ENCODE data around the gene DMBT1. TPM values are rescaled to one million over a fixed set of nuclear protein-coding genes. Genes with fewer than 3 reads are reported as not detected.

The DMBT1 gene
- total RNA-seq, 2 donors from 2014 or later = 33.6 to 165 TPM

GRCh38 chr10:122638106-122638505, 77.6 kb downstream of the DMBT1 start:
- no peaks in the 10 kb centered on the region for H3K4me1 ChIP-seq

GRCh38 chr10:122639801-122640200, 79.2 kb downstream of the DMBT1 start:
- no peak for DNase-seq
- no peak overlapping the region for H3K27ac ChIP-seq
- intact Hi-C loops (cut with DNase I) = no loop called here
- no peak overlapping the region for H3K9ac ChIP-seq (ENCODE audit: low read depth in 2 of 2, low read length in 2 of 2)
- no peak overlapping the region for H3K4me3 ChIP-seq
- H3K9me3 ChIP-seq = no peaks in the 10 kb centered on the region
- TF ChIP-seq CTCF (IDR thresholded peaks at IDR 0.05) = no peak
- no peaks in the 10 kb centered on the region for H3K36me3 ChIP-seq
- H3K4me1 ChIP-seq = no peaks in the 10 kb centered on the region
- no peaks in the 10 kb centered on the region for H3K27me3 ChIP-seq

More at GRCh38 chr10:122638106-122638505, 77.6 kb downstream of the DMBT1 start:
- Histone ChIP-seq H3K27me3 (no peaks in the 10 kb centered on the region), H3K27ac (no peak overlapping the region), H3K36me3 (no peaks in the 10 kb centered on the region), H3K4me3 (no peak overlapping the region), H3K9me3 (no peaks in the 10 kb centered on the region), H3K9ac (ENCODE audit: low read depth in 2 of 2, low read length in 2 of 2) (no peak overlapping the region)
- DNase-seq = no peak
- intact Hi-C loops (cut with DNase I) = no loop called here
- no peak for TF ChIP-seq CTCF (IDR thresholded peaks at IDR 0.05)

GRCh38 chr10:122640921-122641320, 80.4 kb downstream of the DMBT1 start:
- Histone ChIP-seq H3K4me3 (no peak overlapping the region), H3K36me3 (no peaks in the 10 kb centered on the region), H3K27me3 (no peaks in the 10 kb centered on the region), H3K9ac (ENCODE audit: low read depth in 2 of 2, low read length in 2 of 2) (no peak overlapping the region), H3K27ac (no peak overlapping the region), H3K9me3 (no peaks in the 10 kb centered on the region), H3K4me1 (no peaks in the 10 kb centered on the region)
- intact Hi-C loops (cut with DNase I) = no loop called here
- no peak for TF ChIP-seq CTCF (IDR thresholded peaks at IDR 0.05)
- no peak for DNase-seq

- DNase-seq = no peak
- intact Hi-C loops (cut with DNase I) = no loop called here
- no peak overlapping the region for H3K27ac ChIP-seq
Measured at GRCh38 chr10:122642726-122643605, 82.4 kb downstream of the DMBT1 start.

GRCh38 chr10:122643931-122644534, 83.5 kb downstream of the DMBT1 start:
- no peak overlapping the region for H3K27ac ChIP-seq
- no peak for TF ChIP-seq CTCF (IDR thresholded peaks at IDR 0.05)
- DNase-seq = no peak
- H3K9me3 ChIP-seq = no peaks in the 10 kb centered on the region
- H3K27me3 ChIP-seq = no peaks in the 10 kb centered on the region
- intact Hi-C loops (cut with DNase I) = no loop called here
- no peak overlapping the region for H3K9ac ChIP-seq (ENCODE audit: low read depth in 2 of 2, low read length in 2 of 2)
- H3K4me1 ChIP-seq = no peaks in the 10 kb centered on the region
- no peaks in the 10 kb centered on the region for H3K36me3 ChIP-seq
- no peak overlapping the region for H3K4me3 ChIP-seq

More at GRCh38 chr10:122642726-122643605, 82.4 kb downstream of the DMBT1 start:
- no peaks in the 10 kb centered on the region for H3K27me3 ChIP-seq
- no peaks in the 10 kb centered on the region for H3K4me1 ChIP-seq
- no peaks in the 10 kb centered on the region for H3K9me3 ChIP-seq
- TF ChIP-seq CTCF (IDR thresholded peaks at IDR 0.05) = no peak
- H3K36me3 ChIP-seq = no peaks in the 10 kb centered on the region
- no peak overlapping the region for H3K4me3 ChIP-seq
- no peak overlapping the region for H3K9ac ChIP-seq (ENCODE audit: low read depth in 2 of 2, low read length in 2 of 2)
